GM21619 (cell line): ENCODE data around the gene ABHD1.
"Not testable (repeated sequence)": the region's sequence is repeated elsewhere in the genome, so short reads cannot be mapped to it uniquely, and the experiment has no call there.

Experiments used
- ATAC-seq: cut with Tn5 transposase; IDR thresholded peaks from one replicate; pipeline ENCODE4 v1.9.1; 2021; ENCODE audit not compliant: unreplicated experiment

The ABHD1 gene

DNA sequence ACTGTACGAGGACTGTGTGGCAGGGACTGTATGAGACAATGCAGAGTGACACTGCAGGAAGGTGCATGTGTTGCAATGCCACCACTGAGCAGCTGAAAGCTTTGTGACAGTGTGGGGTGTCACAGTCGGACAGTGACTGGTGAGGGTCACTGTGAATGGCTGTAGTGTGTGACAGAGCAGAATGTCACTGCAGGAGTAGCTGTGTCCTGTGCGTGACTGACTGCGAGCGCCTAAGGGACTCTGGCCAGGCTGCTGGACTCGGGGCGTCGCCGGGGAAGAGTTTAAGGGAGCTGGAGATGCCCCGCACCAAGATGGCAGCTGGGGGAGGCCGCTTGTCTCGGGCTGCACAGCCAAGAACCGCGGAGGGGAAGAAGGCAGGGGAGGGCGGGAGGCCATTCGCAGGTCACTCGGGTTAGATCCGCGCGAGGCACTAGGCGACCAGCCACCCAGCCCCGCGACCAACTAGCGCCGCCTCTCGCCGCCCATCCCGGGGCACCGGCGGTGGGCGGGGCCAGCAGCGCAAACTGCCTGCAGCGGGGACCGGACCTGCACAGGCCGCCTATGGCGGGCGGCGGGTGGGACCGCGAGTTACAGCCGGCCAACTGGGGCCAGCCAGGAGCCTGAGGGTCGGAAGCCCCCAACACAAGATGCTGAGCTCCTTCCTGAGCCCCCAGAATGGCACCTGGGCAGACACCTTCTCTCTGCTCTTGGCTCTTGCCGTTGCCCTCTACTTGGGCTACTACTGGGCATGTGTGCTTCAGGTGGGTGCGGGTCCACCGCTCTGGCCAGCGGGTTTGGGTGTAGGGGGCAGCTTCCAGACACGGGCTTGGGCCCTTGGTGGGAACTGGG, at the start of gene ABHD1:
ABHD1 (plus strand) TSS at position 514 of the 849 bp plus-strand sequence; CDS start at position 648, 134 bp downstream.
- peak; percentile 48 for ATAC-seq

- no peak for ATAC-seq
Observed at GRCh38 chr2:27074738-27075565, 48.7 kb upstream of the ABHD1 start.

DNA sequence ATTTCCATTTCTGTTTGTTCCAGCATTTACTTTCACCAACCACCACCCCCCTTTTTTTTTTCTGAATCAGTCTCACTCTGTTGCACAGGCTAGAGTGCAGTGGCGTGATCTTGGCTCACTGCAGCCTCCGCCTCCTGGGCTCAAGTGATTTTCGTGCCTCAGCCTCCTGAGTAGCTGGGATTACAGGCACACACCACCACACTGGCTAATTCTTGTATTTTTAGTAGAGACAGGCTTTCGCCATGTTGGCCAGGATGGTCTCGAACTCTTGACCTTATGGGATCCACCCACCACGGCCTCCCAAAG, 48.1 kb upstream of the ABHD1 start:
- ATAC-seq = not testable (repeated sequence)

GRCh38 chr2:27076323-27076722, 47.3 kb upstream of the ABHD1 start:
- ATAC-seq = no peak

DNA sequence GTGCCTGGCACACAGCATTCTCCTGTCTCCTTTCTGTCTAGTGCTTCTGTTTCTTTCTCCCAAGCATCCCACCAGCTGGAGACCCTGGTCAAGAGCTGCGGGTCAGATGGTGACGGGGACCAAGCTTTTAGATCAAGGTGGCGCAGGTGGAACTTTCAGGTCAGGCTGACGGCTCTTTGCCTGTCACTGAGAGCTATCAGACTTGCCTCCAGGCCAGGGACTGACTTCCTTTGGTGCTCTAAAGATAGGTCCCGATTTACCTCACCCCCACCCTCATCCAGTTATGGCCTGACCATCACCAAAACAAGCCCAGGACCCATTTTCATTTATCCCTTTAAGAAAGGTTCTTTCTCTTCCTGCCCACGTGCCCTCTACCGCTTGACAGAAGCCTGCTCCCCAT, 46.4 kb upstream of the ABHD1 start:
- ATAC-seq = no peak

GRCh38 chr2:27078267-27079194, 45.1 kb upstream of the ABHD1 start, which contains the start of gene EMILIN1:
Gene EMILIN1 (plus strand): TSS chr2:27078615. CDS start chr2:27079066, 451 bp downstream.
- no peak for ATAC-seq

- ATAC-seq = no peak
Observed at GRCh38 chr2:27079233-27080139, 44.1 kb upstream of the ABHD1 start.

DNA sequence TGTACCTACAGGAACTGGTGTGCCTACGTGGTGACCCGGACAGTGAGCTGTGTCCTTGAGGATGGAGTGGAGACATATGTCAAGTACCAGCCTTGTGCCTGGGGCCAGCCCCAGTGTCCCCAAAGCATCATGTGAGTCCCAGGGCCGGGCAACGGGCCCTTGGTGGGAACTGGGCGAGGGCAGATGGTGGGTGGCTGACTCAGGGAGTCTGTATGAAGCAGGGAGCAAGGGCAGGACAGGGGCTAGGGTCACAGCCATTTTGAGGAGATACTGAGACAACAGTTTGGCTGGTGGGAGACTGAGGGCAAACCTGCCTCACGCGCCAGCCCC, 43.5 kb upstream of the ABHD1 start:
- ATAC-seq = no peak

DNA sequence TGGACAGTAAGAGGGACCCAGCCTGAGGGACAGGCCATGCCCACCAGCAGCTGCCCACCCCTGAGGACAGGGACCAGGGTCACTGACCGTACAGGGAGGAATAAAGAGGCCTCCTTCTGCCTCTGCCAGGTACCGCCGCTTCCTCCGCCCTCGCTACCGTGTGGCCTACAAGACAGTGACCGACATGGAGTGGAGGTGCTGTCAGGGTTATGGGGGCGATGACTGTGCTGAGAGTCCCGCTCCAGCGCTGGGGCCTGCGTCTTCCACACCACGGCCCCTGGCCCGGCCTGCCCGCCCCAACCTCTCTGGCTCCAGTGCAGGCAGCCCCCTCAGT, 43.0 kb upstream of the ABHD1 start:
- no peak for ATAC-seq

DNA sequence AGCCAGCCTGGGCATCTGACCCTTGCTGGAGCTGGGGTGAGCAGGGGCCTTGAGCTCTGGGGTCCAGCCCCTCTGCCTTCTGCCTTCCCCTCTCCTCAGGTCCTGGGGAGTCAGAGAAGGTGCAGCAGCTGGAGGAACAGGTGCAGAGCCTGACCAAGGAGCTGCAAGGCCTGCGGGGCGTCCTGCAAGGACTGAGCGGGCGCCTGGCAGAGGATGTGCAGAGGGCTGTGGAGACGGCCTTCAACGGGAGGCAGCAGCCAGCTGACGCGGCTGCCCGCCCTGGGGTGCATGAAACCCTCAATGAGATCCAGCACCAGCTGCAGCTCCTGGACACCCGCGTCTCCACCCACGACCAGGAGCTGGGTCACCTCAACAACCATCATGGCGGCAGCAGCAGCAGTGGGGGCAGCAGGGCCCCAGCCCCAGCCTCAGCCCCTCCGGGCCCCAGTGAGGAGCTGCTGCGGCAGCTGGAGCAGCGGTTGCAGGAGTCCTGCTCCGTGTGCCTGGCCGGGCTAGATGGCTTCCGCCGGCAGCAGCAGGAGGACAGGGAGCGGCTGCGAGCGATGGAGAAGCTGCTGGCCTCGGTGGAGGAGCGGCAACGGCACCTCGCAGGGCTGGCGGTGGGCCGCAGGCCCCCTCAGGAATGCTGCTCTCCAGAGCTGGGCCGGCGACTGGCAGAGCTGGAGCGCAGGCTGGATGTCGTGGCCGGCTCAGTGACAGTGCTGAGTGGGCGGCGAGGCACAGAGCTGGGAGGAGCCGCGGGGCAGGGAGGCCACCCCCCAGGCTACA, 41.4 kb upstream of the ABHD1 start:
- no peak for ATAC-seq

DNA sequence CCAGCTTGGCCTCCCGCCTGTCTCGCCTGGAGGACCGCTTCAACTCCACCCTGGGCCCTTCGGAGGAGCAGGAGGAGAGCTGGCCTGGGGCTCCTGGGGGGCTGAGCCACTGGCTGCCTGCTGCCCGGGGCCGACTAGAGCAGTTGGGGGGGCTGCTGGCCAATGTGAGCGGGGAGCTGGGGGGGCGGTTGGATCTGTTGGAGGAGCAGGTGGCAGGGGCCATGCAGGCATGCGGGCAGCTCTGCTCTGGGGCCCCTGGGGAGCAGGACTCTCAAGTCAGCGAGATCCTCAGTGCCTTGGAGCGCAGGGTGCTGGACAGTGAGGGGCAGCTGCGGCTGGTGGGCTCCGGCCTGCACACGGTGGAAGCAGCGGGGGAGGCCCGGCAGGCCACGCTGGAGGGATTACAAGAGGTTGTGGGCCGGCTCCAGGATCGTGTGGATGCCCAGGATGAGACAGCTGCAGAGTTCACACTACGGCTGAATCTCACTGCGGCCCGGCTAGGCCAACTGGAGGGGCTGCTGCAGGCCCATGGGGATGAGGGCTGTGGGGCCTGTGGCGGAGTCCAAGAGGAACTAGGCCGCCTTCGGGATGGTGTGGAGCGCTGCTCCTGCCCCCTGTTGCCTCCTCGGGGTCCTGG, 40.7 kb upstream of the ABHD1 start:
- ATAC-seq = no peak

- ATAC-seq = no peak
Observed at GRCh38 chr2:27083410-27084296, 40.0 kb upstream of the ABHD1 start.

DNA sequence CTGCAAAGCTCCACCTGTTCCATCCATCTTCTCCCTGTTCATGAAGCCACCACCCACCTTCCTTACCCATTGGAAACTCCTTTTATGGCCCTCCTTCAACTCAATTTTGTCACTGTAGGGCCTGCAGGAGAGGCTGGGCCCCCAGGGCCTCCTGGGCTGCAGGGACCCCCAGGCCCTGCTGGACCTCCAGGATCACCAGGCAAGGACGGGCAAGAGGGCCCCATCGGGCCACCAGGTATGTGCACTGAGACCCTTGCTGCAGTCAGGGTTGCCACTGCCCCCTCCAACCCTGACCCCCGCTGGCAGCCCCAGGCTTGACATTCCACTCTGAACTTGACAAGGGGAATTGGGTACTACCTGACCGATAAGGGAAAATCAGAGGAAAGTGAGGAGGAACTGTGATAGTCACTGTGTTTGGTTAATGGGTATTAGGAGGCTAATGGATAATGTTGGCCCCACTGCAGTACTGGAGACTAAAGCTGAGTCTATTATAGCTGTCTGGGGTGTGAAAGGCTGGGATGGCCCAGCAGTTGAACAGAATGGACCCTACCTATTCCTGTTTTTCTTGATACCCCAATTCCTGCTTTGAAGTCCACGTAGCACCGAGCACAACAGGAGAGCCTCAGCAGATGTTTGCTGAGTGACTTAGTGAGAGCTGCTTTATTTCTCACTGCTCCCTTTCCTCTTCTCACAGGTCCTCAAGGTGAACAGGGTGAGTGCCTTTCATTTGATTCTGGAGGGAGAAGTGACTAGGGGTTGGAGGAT, 39.1 kb upstream of the ABHD1 start:
- no peak for ATAC-seq

GRCh38 chr2:27085062-27085672, 38.4 kb upstream of the ABHD1 start:
- no peak for ATAC-seq

DNA sequence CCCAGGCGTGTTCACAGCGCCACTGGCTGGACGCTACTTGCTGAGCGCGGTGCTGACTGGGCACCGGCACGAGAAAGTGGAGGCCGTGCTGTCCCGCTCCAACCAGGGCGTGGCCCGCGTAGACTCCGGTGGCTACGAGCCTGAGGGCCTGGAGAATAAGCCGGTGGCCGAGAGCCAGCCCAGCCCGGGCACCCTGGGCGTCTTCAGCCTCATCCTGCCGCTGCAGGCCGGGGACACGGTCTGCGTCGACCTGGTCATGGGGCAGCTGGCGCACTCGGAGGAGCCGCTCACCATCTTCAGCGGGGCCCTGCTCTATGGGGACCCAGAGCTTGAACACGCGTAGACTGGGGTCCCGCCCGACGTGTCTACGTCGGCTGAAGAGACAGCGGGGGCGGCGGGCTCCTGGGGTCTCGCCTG, 37.9 kb upstream of the ABHD1 start:
- ATAC-seq = peak; percentile 8

DNA sequence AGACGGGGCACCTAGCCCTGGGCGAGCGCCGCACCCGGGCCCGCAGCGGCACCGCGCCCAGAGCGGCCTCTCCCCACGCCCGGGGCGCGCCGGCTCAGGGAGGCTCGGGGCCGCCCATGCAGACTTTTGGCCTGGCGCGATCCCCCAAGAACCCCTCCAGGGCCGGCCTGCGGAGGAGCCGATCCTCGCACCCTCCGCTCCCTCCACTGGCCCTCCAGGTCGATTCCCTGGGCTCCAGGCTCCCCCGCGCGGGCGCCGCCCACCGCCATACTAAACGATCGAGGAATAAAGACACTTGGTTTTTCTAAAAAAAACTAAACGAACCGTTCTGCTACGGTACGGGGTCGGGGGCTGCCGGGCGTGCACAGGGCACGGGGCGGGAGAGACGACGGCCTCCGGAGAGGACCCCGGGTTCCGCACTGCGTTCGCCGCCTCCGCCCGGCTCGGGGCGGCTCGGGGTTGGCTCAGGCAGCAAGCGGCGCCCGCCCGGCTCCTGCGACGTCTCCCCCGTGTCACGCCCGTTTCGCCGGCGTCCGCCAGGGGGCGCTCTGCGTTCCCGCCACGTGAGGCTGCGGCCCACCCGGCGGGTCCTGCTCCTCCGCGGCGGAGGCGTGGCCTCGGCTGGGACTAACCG, 37.4 kb upstream of the ABHD1 start:
- peak; percentile 64 for ATAC-seq
